HG03095 (cell line): ENCODE measurements around the gene USP43.
"Not testable (repeated sequence)": the region's sequence is repeated elsewhere in the genome, so short reads cannot be mapped to it uniquely, and the experiment has no call there.

Experiments used
- ATAC-seq: cut with Tn5 transposase; IDR thresholded peaks from one replicate; pipeline ENCODE4 v1.9.1; 2021; ENCODE audit warnings: moderate library complexity; ENCODE audit not compliant: unreplicated experiment

USP43 gene

GRCh38 chr17:9644910-9645751 is at the start of gene USP43:
USP43 (plus strand) TSS chr17:9645517; CDS start chr17:9645633, 116 bp downstream.
- ATAC-seq = no peak

DNA sequence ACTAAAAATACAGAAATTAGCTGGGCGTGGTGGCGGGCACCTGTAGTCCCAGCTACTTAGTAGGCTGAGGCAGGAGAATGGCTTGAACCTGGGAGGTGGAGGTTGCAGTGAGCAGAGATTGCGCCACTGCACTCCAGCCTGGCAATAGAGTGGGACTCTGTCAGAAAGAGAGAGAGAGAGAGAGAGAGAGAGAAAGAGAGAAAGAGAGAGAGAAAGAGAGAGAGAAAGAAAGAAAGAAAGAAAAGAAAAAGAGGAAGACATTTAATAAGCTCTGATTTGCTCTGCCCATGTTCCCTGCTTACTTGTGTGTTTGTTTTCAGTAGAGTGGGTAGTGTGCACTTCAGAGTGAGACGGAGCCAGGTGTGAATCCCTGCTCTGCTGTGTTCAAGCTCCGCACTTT is 47.7 kb upstream of the USP43 start:
- not testable (repeated sequence) for ATAC-seq

- no peak for ATAC-seq
These were observed 46.7 kb upstream of the USP43 start for GRCh38 chr17:9598661-9599060.

- ATAC-seq = not testable (repeated sequence)
These were observed 40.7 kb upstream of the USP43 start for GRCh38 chr17:9604583-9604982.

- no peak for ATAC-seq
These were observed 38.9 kb upstream of the USP43 start for GRCh38 chr17:9606453-9606852.

- not testable (repeated sequence) for ATAC-seq
These were observed 38.3 kb upstream of the USP43 start for GRCh38 chr17:9607058-9607457.

- no peak for ATAC-seq
These were observed 33.8 kb upstream of the USP43 start for GRCh38 chr17:9611557-9611956.

DNA sequence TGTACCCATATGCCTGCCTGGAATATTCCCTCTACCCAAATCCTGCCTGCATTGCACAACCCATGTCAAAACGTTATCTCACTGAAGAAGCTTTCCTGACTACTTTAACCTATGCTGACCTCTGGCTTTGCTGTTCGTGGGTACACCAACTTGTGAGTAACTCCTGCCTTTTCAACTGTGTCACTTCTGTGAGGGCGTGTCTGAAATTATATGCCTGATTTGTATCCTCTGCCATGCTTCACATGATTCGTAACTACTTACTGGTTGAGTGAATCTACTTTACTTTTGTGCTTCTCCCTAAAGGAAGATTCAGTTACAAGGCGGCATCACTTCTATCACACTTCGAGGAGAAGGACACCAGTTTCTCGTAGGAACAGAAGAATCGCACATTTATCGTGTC is 33.3 kb upstream of the USP43 start:
- no peak for ATAC-seq

DNA sequence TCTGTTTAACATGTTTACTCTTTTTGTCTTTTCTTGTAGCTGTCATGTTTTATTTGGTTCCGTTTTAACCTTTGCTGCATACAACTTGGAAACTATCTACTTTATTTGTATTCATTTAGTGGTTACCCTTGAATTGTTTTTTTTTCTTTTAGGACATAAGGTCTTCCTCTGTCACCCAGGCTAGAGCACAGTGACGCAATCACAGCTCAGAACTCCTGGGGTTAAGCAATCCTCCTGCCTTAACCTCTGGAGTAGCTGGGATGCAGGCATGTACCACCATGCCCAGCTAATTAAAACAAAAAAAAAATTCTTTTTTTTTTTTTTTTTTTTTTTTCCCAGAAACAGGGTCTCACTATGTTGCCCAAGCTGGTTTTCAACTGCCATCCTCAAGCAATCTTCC is 29.8 kb upstream of the USP43 start:
- no peak for ATAC-seq

GRCh38 chr17:9622961-9623360 is 22.4 kb upstream of the USP43 start:
- no peak for ATAC-seq

DNA sequence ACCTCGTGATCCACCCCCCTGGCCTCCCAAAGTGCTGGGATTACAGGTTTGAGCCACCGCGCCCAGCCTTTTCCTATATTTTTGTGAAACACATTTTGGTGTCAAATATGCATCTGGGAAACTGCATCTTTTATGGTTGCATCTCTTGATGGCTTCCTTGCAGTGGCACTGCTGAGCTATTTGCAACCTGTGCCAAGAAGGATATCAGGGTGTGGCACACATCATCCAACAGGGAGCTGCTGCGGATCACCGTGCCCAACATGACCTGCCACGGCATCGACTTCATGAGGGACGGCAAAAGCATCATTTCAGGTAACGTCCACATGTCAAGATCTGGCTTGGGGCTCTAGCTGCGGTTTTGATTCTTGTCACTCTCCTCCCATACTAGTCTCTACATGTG is 16.8 kb upstream of the USP43 start:
- no peak for ATAC-seq

DNA sequence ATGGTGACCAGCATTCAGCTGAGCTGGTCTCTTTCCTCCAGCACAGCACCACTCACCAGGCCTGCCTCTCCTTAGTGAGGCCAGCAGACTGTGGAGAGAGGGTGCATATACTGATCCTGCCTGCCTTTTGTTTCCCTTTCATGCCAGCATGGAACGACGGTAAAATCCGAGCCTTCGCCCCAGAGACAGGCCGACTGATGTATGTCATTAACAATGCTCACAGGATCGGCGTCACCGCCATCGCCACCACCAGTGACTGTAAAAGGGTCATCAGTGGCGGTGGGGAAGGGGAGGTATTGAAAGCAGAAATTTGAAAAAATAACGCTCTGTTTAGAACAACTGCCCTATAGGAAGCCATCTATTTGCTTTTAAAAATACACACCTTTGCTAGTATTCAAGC is 12.6 kb upstream of the USP43 start:
- no peak for ATAC-seq

GRCh38 chr17:9635340-9635739 is 10.0 kb upstream of the USP43 start:
- no peak for ATAC-seq

DNA sequence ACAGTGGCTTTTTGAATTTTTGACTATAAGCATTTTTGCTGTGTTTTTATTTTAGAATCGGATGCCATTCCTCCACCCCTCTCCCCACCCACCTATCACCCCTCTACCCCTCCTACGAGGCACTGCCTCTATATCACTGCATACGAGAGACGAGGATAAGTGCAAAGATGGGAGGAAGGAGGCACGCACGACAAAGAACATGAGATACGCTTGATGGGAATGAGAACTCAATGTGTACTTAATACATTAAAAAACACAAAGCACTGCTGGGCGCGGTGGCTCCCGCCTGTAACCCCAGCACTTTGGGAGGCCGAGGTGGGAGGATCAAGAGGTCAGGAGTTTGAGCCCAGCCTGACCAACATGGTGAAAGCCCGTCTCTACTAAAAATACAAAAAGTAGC is 8.8 kb upstream of the USP43 start:
- ATAC-seq = no peak

GRCh38 chr17:9640388-9640787 is 4.9 kb upstream of the USP43 start:
- not testable (repeated sequence) for ATAC-seq

DNA sequence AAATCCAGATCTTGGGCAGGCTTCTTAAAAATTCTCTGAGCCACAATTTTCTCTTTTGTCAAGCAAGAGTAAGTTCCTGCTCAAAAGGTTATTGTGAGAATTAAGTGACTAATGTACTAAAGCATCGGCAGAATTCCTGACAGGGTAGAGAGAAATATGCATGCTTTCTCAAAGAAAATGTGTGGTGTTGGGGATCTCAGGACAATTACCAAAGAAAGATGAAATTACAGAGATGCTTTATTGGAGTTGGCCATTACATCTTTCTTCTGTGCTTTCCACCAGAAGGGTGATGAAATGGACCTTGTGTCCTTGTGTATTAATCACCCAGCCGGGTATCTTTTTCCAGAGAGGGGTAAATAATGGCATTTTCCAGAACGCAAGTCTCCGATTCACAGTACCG is 1.7 kb upstream of the USP43 start:
- no peak for ATAC-seq

DNA sequence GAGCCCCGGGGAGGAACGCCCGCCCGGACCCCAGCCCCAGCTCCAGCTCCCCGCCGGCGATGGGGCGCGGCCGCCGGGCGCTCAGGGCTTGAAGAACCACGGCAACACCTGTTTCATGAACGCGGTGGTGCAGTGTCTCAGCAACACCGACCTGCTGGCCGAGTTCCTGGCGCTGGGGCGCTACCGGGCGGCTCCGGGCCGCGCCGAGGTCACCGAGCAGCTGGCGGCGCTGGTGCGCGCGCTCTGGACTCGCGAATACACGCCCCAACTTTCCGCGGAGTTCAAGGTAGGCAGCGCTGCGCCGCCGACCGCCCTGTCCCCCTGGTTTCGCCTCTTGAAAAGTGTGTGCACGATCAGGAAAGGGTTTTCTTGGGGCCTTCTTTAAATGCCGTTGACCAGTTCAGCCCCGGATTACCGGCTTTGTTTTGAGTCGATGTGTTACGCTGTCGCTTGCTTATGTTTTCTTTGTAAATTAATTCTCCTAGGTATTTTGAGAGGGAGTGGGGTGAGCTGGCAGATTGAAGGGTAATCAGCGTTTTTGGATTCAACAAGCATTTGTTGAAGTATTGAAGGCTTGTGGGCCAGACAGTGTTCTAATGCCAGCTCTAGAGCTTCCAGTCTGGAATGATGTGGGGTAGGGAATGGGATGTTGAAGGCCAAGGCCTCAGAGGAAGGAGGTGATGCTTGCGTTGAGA is 681 bp downstream of the USP43 start:
- no peak for ATAC-seq

DNA sequence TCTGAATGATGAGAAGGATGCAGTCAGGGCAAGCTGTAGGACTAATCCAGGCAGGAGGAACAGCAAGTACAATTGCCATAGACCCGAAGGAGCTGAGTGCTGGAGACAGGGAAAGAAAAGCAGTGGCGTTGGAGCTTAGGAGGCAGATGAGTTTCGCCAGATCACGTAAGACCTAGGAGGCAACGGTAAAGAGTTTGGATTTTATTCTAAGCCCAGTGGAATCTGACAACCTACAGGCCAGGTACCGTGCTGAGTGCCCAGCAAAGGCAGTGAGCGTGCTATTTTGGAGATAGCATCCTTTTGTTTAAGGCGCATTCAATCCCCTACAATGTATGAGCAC is 1.2 kb downstream of the USP43 start:
- ATAC-seq = no peak

GRCh38 chr17:9647014-9647413 is 1.7 kb downstream of the USP43 start:
- no peak for ATAC-seq

GRCh38 chr17:9648521-9649110 is 3.3 kb downstream of the USP43 start:
- ATAC-seq = no peak

- ATAC-seq = no peak
These were observed 13.4 kb downstream of the USP43 start for GRCh38 chr17:9658593-9659211.

- no peak for ATAC-seq
These were observed 15.7 kb downstream of the USP43 start for GRCh38 chr17:9661027-9661426.
